DMS53 (cell line): ENCODE data around the gene COPS7A.
A peak's percentile ranks its signal among the peaks of the same experiment; 100 is the strongest.

ENCODE experiments used
- DNase-seq: peaks from one replicate; lab custom pipeline; 2025; lab: John Stamatoyannopoulos, UW

Gene COPS7A

DNA sequence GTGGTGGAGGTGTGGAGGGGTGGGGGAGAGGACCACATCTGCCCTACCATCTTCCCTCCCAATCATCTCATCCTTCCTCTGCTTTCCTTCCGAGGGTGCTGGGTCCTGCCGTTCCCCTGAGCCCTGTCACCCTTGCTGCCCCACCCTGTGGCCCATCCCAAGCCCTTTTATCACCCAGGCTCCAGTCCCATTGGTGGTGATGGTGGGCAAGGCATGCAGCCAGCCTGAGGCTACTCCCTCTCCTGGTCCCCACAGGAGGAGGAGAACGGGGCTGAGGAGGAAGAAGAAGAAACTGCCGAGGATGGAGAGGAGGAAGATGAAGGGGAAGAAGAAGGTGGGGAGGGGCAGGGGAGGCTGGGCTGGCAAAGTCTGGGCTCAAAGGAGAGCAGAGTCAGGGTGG, 45.8 kb downstream of the COPS7A start:
- no peak for DNase-seq

DNA sequence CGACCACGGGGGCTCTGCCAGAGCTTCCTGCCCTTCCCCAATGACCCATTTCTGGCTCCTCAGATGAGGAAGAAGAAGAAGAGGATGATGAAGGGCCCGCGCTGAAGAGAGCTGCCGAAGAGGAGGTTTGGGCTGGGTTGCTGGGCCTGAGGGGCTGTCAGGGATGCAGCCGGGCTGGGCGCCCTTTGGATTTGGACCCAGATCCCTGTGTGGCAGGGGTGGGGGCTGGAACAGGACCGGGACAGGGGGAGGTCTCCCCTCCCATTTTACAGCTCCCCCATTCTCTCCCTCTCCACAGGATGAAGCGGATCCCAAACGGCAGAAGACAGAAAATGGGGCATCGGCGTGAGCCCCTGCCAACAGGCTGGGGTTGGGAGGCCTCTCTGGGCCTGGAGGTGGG, 46.2 kb downstream of the COPS7A start:
- no peak for DNase-seq

DNA sequence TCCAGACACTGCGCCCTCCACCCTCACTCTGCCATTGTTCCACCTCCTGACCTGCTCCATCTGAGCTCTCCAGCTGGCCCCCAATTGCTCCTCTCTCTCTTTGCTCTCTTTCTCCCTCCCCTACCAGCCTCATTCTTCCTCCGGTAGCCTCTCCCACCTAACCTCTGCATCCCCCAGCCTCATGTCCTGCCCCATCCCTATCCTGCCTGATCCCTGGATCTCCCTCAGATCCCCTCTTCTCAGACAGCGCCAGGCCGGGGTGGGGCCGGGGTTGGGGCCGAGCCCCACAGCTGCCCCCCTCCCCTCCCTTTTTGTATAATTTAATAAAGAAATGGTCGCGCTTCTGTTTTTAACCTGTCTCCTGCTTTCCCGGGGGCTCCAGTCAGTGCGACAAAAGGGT, 46.8 kb downstream of the COPS7A start:
- no peak for DNase-seq

GRCh38 chr12:6771091-6771495, 47.2 kb downstream of the COPS7A start:
- peak; percentile 51 for DNase-seq

DNA sequence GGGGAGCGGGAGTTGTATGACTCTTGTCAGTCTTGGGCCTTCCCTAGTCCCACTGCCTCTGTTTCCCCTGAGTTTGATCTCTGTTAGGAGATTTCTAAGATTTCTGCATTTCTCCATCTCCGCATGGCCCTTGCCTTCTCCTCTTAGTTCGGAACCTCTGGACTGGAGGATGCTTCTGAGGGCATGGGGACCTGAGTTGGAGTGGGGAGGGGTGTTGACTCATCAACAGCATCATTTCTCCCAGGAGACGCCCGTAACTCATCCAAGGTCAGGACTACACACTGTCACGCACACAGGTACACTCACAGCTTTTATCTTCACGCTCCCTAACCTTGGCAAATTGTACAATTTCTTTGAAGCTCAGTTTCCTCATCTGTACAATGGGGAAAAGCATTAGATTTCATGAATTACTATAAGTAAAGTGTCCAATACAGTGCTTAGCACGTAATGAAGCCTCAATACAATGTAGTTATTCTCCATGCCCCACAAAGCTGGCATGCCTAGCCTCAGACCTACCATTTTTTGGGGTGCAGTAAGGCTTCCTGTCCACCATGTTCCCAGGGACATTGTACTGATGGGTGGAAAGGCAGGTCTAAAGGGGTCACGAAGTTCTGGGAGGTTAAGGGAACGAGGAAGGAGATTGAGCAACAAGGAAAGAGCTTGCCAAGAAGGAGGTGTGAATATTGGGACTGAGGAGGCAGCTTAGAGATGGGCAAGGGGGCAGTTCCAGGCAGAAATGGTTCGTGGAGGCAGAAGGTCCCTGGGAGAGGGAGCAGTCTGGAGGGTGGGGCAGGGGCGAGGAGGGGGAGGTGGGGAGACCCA, 47.9 kb downstream of the COPS7A start:
- DNase-seq: no peak

- DNase-seq: no peak
Observed at GRCh38 chr12:6772331-6772695, 48.5 kb downstream of the COPS7A start, which contains the start of gene LAG3. Gene LAG3, plus strand, starts transcription at chr12:6772520. Its CDS starts 333 bp downstream, at chr12:6772853.

GRCh38 chr12:6772726-6773589, 49.1 kb downstream of the COPS7A start:
- no peak for DNase-seq

- DNase-seq: peak; percentile 60
Observed at GRCh38 chr12:6773590-6774351, 49.9 kb downstream of the COPS7A start.

DNA sequence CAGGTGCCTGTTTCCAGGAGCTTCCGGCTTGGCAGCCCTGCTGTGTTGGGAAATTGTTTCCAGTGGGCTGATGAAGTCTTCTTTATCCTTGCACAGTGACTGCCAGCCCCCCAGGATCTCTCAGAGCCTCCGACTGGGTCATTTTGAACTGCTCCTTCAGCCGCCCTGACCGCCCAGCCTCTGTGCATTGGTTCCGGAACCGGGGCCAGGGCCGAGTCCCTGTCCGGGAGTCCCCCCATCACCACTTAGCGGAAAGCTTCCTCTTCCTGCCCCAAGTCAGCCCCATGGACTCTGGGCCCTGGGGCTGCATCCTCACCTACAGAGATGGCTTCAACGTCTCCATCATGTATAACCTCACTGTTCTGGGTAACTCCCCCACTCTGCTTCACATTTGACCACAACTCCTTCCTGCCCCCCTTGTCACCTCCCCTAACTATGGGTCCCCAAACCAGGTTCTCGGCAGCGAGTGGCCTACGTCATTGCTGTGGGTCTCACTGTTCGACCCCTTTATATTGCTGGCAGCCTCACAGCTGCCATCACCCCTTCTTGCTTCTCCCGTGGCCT, 50.7 kb downstream of the COPS7A start:
- DNase-seq: no peak

- DNase-seq: peak; percentile 59
Observed at GRCh38 chr12:6775185-6776174, 51.6 kb downstream of the COPS7A start.

DNA sequence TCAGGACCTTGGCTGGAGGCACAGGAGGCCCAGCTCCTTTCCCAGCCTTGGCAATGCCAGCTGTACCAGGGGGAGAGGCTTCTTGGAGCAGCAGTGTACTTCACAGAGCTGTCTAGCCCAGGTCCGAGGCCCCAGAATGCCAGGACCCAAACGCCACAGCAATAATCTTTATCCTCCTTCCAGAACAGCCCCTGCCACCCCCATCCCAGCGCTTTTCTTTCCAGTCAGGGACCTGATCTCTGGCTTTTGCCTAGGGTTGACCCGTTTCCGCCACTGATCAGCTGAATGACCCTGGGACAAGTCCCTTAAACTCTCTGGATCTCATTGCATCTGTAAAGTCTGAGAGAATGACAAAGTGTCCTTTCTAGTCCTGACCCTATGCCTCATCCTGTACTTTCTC, 53.5 kb downstream of the COPS7A start:
- no peak for DNase-seq

DNA sequence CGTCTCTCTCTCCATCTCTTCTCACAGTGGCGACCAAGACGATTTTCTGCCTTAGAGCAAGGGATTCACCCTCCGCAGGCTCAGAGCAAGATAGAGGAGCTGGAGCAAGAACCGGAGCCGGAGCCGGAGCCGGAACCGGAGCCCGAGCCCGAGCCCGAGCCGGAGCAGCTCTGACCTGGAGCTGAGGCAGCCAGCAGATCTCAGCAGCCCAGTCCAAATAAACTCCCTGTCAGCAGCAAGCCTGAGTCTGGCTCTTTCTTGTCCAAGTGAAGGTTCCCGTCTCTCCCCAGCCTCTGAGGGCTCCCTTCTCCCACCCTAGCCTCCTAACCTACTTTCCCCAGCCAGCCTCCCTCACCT, 54.3 kb downstream of the COPS7A start:
- peak; percentile 74 for DNase-seq

GRCh38 chr12:6778574-6779550, 55.0 kb downstream of the COPS7A start:
- DNase-seq: peak; percentile 99

- no peak for DNase-seq
Observed at GRCh38 chr12:6779708-6780432, 56.0 kb downstream of the COPS7A start.

DNA sequence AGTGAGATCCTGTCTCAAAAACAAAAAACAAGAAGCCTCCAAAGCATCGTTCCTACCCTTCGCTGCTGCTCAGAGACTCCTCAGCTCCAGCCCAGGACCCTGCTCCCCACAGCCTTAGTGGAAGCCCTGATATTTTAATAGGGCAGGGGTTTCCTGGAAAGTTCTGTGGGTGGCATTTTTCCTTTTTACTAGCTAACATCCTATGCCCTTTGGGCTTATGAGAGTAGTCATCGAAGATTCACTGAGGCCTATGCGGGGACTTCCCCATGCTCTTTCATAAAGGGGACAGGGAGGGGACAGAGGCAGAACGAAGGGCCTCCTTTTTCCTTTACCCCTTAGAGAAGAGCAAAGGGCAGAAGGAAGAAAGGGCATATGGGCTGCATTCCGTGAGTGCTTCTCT, 56.7 kb downstream of the COPS7A start:
- DNase-seq: no peak
